K562 (cell line): ENCODE data around the gene DBP. TPM values are rescaled to one million over a fixed set of nuclear protein-coding genes. Genes with fewer than 3 reads are reported as not detected.
A peak's percentile ranks its signal among the peaks of the same experiment; 100 is the strongest.

Experiments used
- ATAC-seq: fragments of 200-7000 bp; cut with Tn5 transposase; 3 replicates; pipeline ENCODE4 v1.9.1; 2020; ENCODE audit warnings: moderate library complexity
- BruUV-seq: library from RNA; stranded (reverse); fragments of 400-500 nt; replicated peaks from 2 replicates; lab custom pipeline; 2021; lab: Mats Ljungman, UMichigan
- CTCF ChIA-PET: fragments of 300-600 bp; formaldehyde crosslinking; extraction: SDS; loops from one replicate; lab custom pipeline; 2021; ENCODE audit warnings: low intra/inter-chr PET ratio; lab: Yijun Ruan, JAX
- POLR2A ChIA-PET: fragments of 300-600, 350-650 bp; sonication (Branson Sonifier 250); formaldehyde crosslinking; extraction: SDS; loops from one replicate; lab custom pipeline; 2021; ENCODE audit warnings: antibody characterized with exemption, inconsistent platforms; lab: Yijun Ruan, JAX
- DNase-seq, 4 experiments: peaks; one replicate each; pipeline versions ENCODE4 v3.0.0 to v3.0.0-alpha.2; 2011 to 2018; ENCODE audit warnings: low spot score in 3 of 4, mixed read lengths in 3 of 4; ENCODE audit errors: extremely low read depth in 1 of 4
- FAIRE-seq: peaks from 2 replicates; lab custom pipeline; 2011; peaks lifted over from hg19 to GRCh38; lab: Jason Lieb, UNC
- H2AFZ ChIP-seq: 2 replicates; pipeline ENCODE4 v1.6.0; 2011; ENCODE audit warnings: low read depth, low read length, control low read depth, inconsistent platforms
- H3K27ac ChIP-seq: fragments of 200-600 bp; 3 replicates; pipeline ENCODE4 v1.8.0; 2011; ENCODE audit warnings: low read depth, mild to moderate bottlenecking, control low read depth, inconsistent platforms, low read length, moderate library complexity, mixed read lengths; ENCODE audit errors: extremely low read depth
- H3K27me3 ChIP-seq, 2 experiments: fragments of 300-600 bp in 1 of 2; 2 replicates in 1 of 2; 3 replicates in 1 of 2; pipeline versions ENCODE4 v1.6.0 to v1.8.0; 2011; ENCODE audit warnings: inconsistent platforms in 2 of 2, low read length in 2 of 2, mild to moderate bottlenecking in 1 of 2, mixed read lengths in 1 of 2, moderate library complexity in 1 of 2; ENCODE audit not compliant: control insufficient read depth in 2 of 2, insufficient read depth in 2 of 2
- H3K36me3 ChIP-seq: fragments of 300-600 bp; 3 replicates; pipeline ENCODE4 v1.8.0; 2011; ENCODE audit warnings: mild to moderate bottlenecking, low read length, inconsistent platforms; ENCODE audit not compliant: control insufficient read depth, insufficient read depth
- H3K4me1 ChIP-seq, 2 experiments: fragments of 200-600 bp in 1 of 2; replicated peaks in 1 of 2; 2 replicates in 1 of 2; 3 replicates in 1 of 2; pipeline versions ENCODE4 v1.5.1 to v1.8.0; 2011; ENCODE audit warnings: inconsistent platforms in 2 of 2, low read length in 2 of 2, mild to moderate bottlenecking in 1 of 2, mixed read lengths in 1 of 2, moderate library complexity in 1 of 2; ENCODE audit not compliant: control insufficient read depth in 2 of 2, insufficient read depth in 2 of 2
- H3K4me2 ChIP-seq: 2 replicates; pipeline ENCODE4 v1.6.1; 2011; ENCODE audit warnings: low read length, control low read depth, inconsistent platforms, mixed read lengths; ENCODE audit not compliant: insufficient read depth
- H3K4me3 ChIP-seq: fragments of 200-600 bp; sonication (generic), shearing (Covaris generic); 2 replicates; pipeline ENCODE4 v1.5.1; 2016; ENCODE audit warnings: control low read depth, inconsistent platforms
- H3K79me2 ChIP-seq: fragments of 200-600 bp; 3 replicates; pipeline ENCODE4 v1.8.0; 2011; ENCODE audit warnings: low read length, inconsistent platforms; ENCODE audit not compliant: control insufficient read depth, insufficient read depth
- H3K9ac ChIP-seq, 2 experiments: 2 replicates each; pipeline versions ENCODE4 v1.6.0 to v1.6.1; 2011; ENCODE audit warnings: low read depth in 2 of 2, low read length in 2 of 2, control low read depth in 1 of 2, inconsistent platforms in 1 of 2, mild to moderate bottlenecking in 1 of 2, mixed read lengths in 1 of 2; ENCODE audit not compliant: insufficient read depth in 1 of 2
- H3K9me1 ChIP-seq: one replicate; pipeline ENCODE4 v1.6.0; 2011; ENCODE audit warnings: inconsistent platforms, mild to moderate bottlenecking, low read length, moderate library complexity; ENCODE audit not compliant: control insufficient read depth, insufficient read depth
- H3K9me3 ChIP-seq: replicated peaks from 2 replicates; pipeline ENCODE4 v1.5.1; 2011; ENCODE audit warnings: low read depth, low read length, inconsistent platforms; ENCODE audit not compliant: control insufficient read depth, insufficient read depth
- H4K20me1 ChIP-seq: replicated peaks from 2 replicates; pipeline ENCODE4 v1.6.1; 2011; ENCODE audit warnings: low read length, inconsistent platforms, mixed read lengths; ENCODE audit not compliant: control insufficient read depth, insufficient read depth
- ATF4 ChIP-seq: fragments of 450-650 bp; formaldehyde crosslinking; IDR thresholded peaks from 2 replicates; pipeline ENCODE4 v1.4.0; 2022; ENCODE audit warnings: mild to moderate bottlenecking, moderate library complexity
- ELF1 ChIP-seq: fragments of 200-800 bp; sonication (Bioruptor generic); IDR thresholded peaks from 2 replicates; pipeline ENCODE4 v1.6.1; 2016; ENCODE audit warnings: missing genetic modification characterization, missing compliant biosample characterization
- FOXK1 ChIP-seq: sonication (generic); formaldehyde crosslinking; IDR thresholded peaks from 2 replicates; pipeline ENCODE4 v1.8.0; 2022; ENCODE audit warnings: missing genetic modification reagents, mild to moderate bottlenecking, borderline replicate concordance
- HIVEP1 ChIP-seq: fragments of 250-450 bp; sonication (Bioruptor Pico); IDR thresholded peaks from 2 replicates; pipeline ENCODE4 v1.4.0; 2020; ENCODE audit warnings: mild to moderate bottlenecking
- HNRNPLL ChIP-seq: fragments of 200-400 bp; formaldehyde crosslinking; IDR thresholded peaks from 2 replicates; pipeline ENCODE4 v1.6.1; 2017; ENCODE audit warnings: low read length, low read depth, mild to moderate bottlenecking; ENCODE audit not compliant: poor library complexity, severe bottlenecking
- JUND ChIP-seq, 2 experiments: IDR thresholded peaks; 2 replicates in 1 of 2; 3 replicates in 1 of 2; pipeline ENCODE4 v1.6.1; 2011; ENCODE audit warnings: borderline replicate concordance in 2 of 2, low read depth in 2 of 2, low read length in 2 of 2, improper control_type of control experiment in 1 of 2, missing biosample characterization in 1 of 2, missing genetic modification characterization in 1 of 2, missing genetic modification reagents in 1 of 2
- MXD1 ChIP-seq: fragments of 250-450 bp; sonication (Bioruptor Pico); IDR thresholded peaks from 2 replicates; pipeline ENCODE4 v1.8.0; 2021; ENCODE audit warnings: borderline replicate concordance, mild to moderate bottlenecking, moderate library complexity; ENCODE audit not compliant: poor library complexity, severe bottlenecking
- MYC ChIP-seq, 2 experiments: fragments of 250-450 bp in 1 of 2; sonication (Bioruptor Pico) in 1 of 2; IDR thresholded peaks; 2 replicates each; pipeline versions ENCODE4 v1.5.1 to v1.6.1; 2012 to 2021; ENCODE audit warnings: low read depth in 2 of 2, borderline replicate concordance in 1 of 2, improper control_type of control experiment in 1 of 2, low read length in 1 of 2, mild to moderate bottlenecking in 1 of 2, moderate library complexity in 1 of 2
- NFIC ChIP-seq: fragments of 450-650 bp; IDR thresholded peaks from 2 replicates; pipeline ENCODE4 v1.6.1; 2017; ENCODE audit warnings: mild to moderate bottlenecking, inconsistent platforms
- PCBP2 ChIP-seq: fragments of 200-400 bp; formaldehyde crosslinking; IDR thresholded peaks from 2 replicates; pipeline ENCODE4 v1.6.1; 2018; ENCODE audit warnings: low read length, low read depth, mild to moderate bottlenecking, moderate library complexity; ENCODE audit not compliant: poor library complexity, severe bottlenecking
- PURB ChIP-seq: sonication (generic); formaldehyde crosslinking; IDR thresholded peaks from 2 replicates; pipeline ENCODE4 v1.9.0; 2021; ENCODE audit warnings: low read depth, mild to moderate bottlenecking, missing genetic modification reagents
- RFX5 ChIP-seq: IDR thresholded peaks from 2 replicates; pipeline ENCODE4 v1.6.1; 2011; ENCODE audit warnings: low read depth, mild to moderate bottlenecking, improper control_type of control experiment, low read length
- SUPT5H ChIP-seq: fragments of 450-650 bp; IDR thresholded peaks from 2 replicates; pipeline ENCODE4 v1.6.1; 2016
- ZBTB1 ChIP-seq: sonication (generic); formaldehyde crosslinking; IDR thresholded peaks from 2 replicates; pipeline ENCODE4 v1.8.1; 2023; ENCODE audit warnings: missing genetic modification reagents, low read depth, mild to moderate bottlenecking, borderline replicate concordance
- ZBTB9 ChIP-seq: fragments of 450-650 bp; formaldehyde crosslinking; IDR thresholded peaks from 2 replicates; pipeline ENCODE4 v1.4.0; 2020; ENCODE audit warnings: mild to moderate bottlenecking, moderate library complexity
- ZNF165 ChIP-seq: fragments of 250-450 bp; sonication (Bioruptor Pico); IDR thresholded peaks from 2 replicates; pipeline ENCODE4 v1.4.0; 2020; ENCODE audit warnings: borderline replicate concordance
- ZNF764 ChIP-seq: fragments of 250-450 bp; sonication (Bioruptor Pico); IDR thresholded peaks from 2 replicates; pipeline ENCODE4 v1.4.0; 2020; ENCODE audit warnings: low read depth, mild to moderate bottlenecking, moderate library complexity
- WGBS: fragments of 100-300 bp; shearing (Covaris generic); methylation state at CpG from one replicate; pipeline ENCODE4 v1.1.6; 2016; ENCODE audit warnings: low coverage, mixed read lengths; ENCODE audit not compliant: insufficient coverage; ENCODE audit errors: missing lambda C conversion rate; 5-methylcytosine and 5-hydroxymethylcytosine counted together
- in situ Hi-C: fragments of 300-500 bp; cut with MboI; formaldehyde crosslinking; loops from 4 replicates; pipeline ENCODE4 v1.15.0; 2018; ENCODE audit warnings: inconsistent platforms, mixed read lengths
- intact Hi-C: fragments of 100-400 bp; cut with micrococcal nuclease; formaldehyde crosslinking; loops from 2 replicates; pipeline ENCODE4 v1.14.2; 2022
- polyA plus RNA-seq, 8 experiments: library from polyadenylated mRNA; depleted of rRNA in 4 of 8; stranded (reverse) in 5 of 8; unstranded in 3 of 8; fragments of >200 nt; fragmentation: Nextera tagmentation in 2 of 8; fragmentation: Illumina TruSeq in 1 of 8; extraction: Ambion mirVana in 2 of 8; extraction: Trizol in 1 of 8; gene quantifications; 2 replicates each; pipeline versions ENCODE4 v1.2.1 to v1.2.3, GENCODE V29; 2011 to 2014; ENCODE audit warnings: inconsistent platforms in 1 of 8, missing spikeins in 1 of 8
- total RNA-seq, 7 experiments: library from RNA; depleted of rRNA in 6 of 7; stranded (reverse); fragments of >200 nt in 6 of 7; fragmentation: Illumina TruSeq in 2 of 7; extraction: Trizol in 2 of 7; gene quantifications; 2 replicates each; pipeline versions ENCODE4 v1.2.1 to v1.2.3, GENCODE V29; 2011 to 2021; ENCODE audit warnings: low replicate concordance in 1 of 7

Gene DBP
- total and polyA plus RNA-seq, 9 of the 15 experiments (the other 6 are each of a cell fraction or from before 2014, with no cell fraction given): 0.25 to 5.5 (median 1.8) TPM

- Histone ChIP-seq H3K9ac (peak overlapping the region in 1 of 2 experiments; percentile 31; a peak in 1 of 4 replicates), H3K4me1 (peaks cover 11 to 14% of the 10 kb centered on the region in 2 experiments), H3K27me3 (no peaks in the 10 kb centered on the region), H2AFZ (no peak overlapping the region), H3K36me3 (no peaks in the 10 kb centered on the region), H3K79me2 (no peaks in the 10 kb centered on the region), H3K4me2 (no peak overlapping the region), H3K9me3 (no peaks in the 10 kb centered on the region), H4K20me1 (no peaks in the 10 kb centered on the region), H3K4me3 (no peak overlapping the region), H3K27ac (no peak overlapping the region), H3K9me1 (no peaks in the 10 kb centered on the region)
- FAIRE-seq (no peak), ATAC-seq (no peak), DNase-seq (no peak)
- WGBS: 98% methylated on average over 9 of the region's 50 CpGs
- intact Hi-C loops: no loop called here
- TF ChIP-seq ELF1 (no peak), PCBP2 (no peak), HIVEP1 (no peak), HNRNPLL (no peak), ZNF165 (no peak), PURB (CRISPR knock-in tag) (no peak), ZNF764 (no peak), SUPT5H (no peak), JUND (IDR thresholded peaks at IDR 0.05; ENCODE audit: borderline replicate concordance, low read depth, low read length) (no peak), JUND (tag; IDR thresholded peaks at IDR 0.05; ENCODE audit: borderline replicate concordance, low read depth, low read length) (no peak), ZBTB9 (no peak), MYC (IDR thresholded peaks at IDR 0.05; ENCODE audit: low read depth, low read length) (no peak), MYC (CRISPR knock-in tag; IDR thresholded peaks at IDR 0.05; ENCODE audit: borderline replicate concordance, low read depth) (no peak), ZBTB1 (no peak), RFX5 (no peak), FOXK1 (no peak), MXD1 (CRISPR knock-in tag) (no peak), ATF4 (no peak), NFIC (no peak)
- in situ Hi-C loops: no loop called here
- no TSS peak for BruUV-seq
- ChIA-PET POLR2A (interaction anchor here (1.0 kb wide), 1 partner anchor 57 kb away, joined by 3 read pairs; no protein-coding TSS in a partner anchor), CTCF (no interaction called here)
Observed at GRCh38 chr19:48661711-48662090, 24.5 kb upstream of the DBP start.
